NB4 (cell line): ENCODE data around the gene QSOX2.

Experiments used
- CTCF ChIP-seq: IDR thresholded peaks from one replicate; pipeline ENCODE4 v1.5.1; 2012; ENCODE audit warnings: low read depth, low read length
- MAX ChIP-seq: IDR thresholded peaks from 2 replicates; pipeline ENCODE4 v1.6.1; 2011; ENCODE audit warnings: low read depth, low read length
- POLR2A ChIP-seq: IDR thresholded peaks from 2 replicates; pipeline ENCODE4 v1.6.1; 2011; ENCODE audit warnings: mild to moderate bottlenecking; ENCODE audit not compliant: insufficient read length; ENCODE audit errors: extremely low read depth

GRCh38 chr9:136283291-136284235, 38.0 kb upstream of the QSOX2 start:
- TF ChIP-seq POLR2A (no peak), CTCF (peak; percentile 65), MAX (no peak)
